ENCODE measurements around the gene SERGEF.

- TF ChIP-seq CTCF (IDR thresholded peaks at IDR 0.05) = no peak
- TF ChIP-seq POLR2A (IDR thresholded peaks at IDR 0.05) = no peak
- no peak for TF ChIP-seq POLR2AphosphoS5 (IDR thresholded peaks at IDR 0.05)
Observed at GRCh38 chr11:17907046-17907445, 105.8 kb downstream of the SERGEF start.
